Measurements from ENCODE around the gene SH3BGRL3. TPM values are rescaled to one million over a fixed set of nuclear protein-coding genes. Genes with fewer than 3 reads are reported as not detected.

Gene SH3BGRL3
- total and polyA plus RNA-seq, 8 donors: 90.4 to 347 (median 110) TPM

- Histone ChIP-seq H3K36me3 (peaks cover 0 to 36% of the 10 kb centered on the region in 2 donors), H3K4me1 (peaks cover 26 to 91% of the 10 kb centered on the region in 2 donors), H3K27me3 (no peaks in the 10 kb centered on the region), H3K4me3 (no peak overlapping the region), H3K27ac (peak overlapping the region in 1 of 2 donors; percentile 98), H3K9me3 (no peaks in the 10 kb centered on the region)
- no peak for DNase-seq
- intact Hi-C loops (cut with DNase I): loop anchor here in 1 of 2 donors (5.0 kb wide), 1 partner anchor 39 kb away; no protein-coding TSS in a partner anchor
- TF ChIP-seq CTCF (IDR thresholded peaks at IDR 0.05): no peak
- no peak for ATAC-seq
Observed at GRCh38 chr1:26283279-26283853, 3.5 kb downstream of the SH3BGRL3 start.

- TF ChIP-seq CTCF (IDR thresholded peaks at IDR 0.05): no peak
- intact Hi-C loops (cut with DNase I): loop anchor here in 1 of 2 donors (5.0 kb wide), 1 partner anchor 38 kb away; no protein-coding TSS in a partner anchor
- Histone ChIP-seq H3K27me3 (no peaks in the 10 kb centered on the region), H3K4me3 (no peak overlapping the region), H3K36me3 (peaks cover 0 to 36% of the 10 kb centered on the region in 2 donors), H3K9me3 (no peaks in the 10 kb centered on the region), H3K27ac (peak overlapping the region in 1 of 2 donors; percentile 98), H3K4me1 (peaks cover 19 to 91% of the 10 kb centered on the region in 2 donors)
- DNase-seq (no peak), ATAC-seq (no peak)
Observed at GRCh38 chr1:26283871-26284596, 4.1 kb downstream of the SH3BGRL3 start.

GRCh38 chr1:26284597-26285347, 4.9 kb downstream of the SH3BGRL3 start:
- no peaks in the 10 kb centered on the region for H3K27me3 ChIP-seq
- H3K36me3 ChIP-seq: peaks cover 0 to 36% of the 10 kb centered on the region in 2 donors
- intact Hi-C loops (cut with DNase I): loop anchor here in 1 of 2 donors (5.0 kb wide), 1 partner anchor 38 kb away; no protein-coding TSS in a partner anchor
- ATAC-seq (peak; percentile 34), DNase-seq (peak in 2 of 4 donors; percentile 85 to 91)
- no peaks in the 10 kb centered on the region for H3K9me3 ChIP-seq
- peak overlapping the region in 1 of 2 donors; percentile 98 for H3K27ac ChIP-seq
- H3K4me1 ChIP-seq: peaks cover 14 to 93% of the 10 kb centered on the region in 2 donors
- H3K4me3 ChIP-seq: no peak overlapping the region
- TF ChIP-seq CTCF (IDR thresholded peaks at IDR 0.05): peak; percentile 54 to 67

- TF ChIP-seq CTCF (IDR thresholded peaks at IDR 0.05): peak; percentile 9 to 11
- Histone ChIP-seq H3K27ac (peak overlapping the region in 1 of 2 donors; percentile 98), H3K4me1 (peaks cover 14 to 100% of the 10 kb centered on the region in 2 donors), H3K36me3 (peaks cover 0 to 36% of the 10 kb centered on the region in 2 donors), H3K4me3 (no peak overlapping the region), H3K9me3 (no peaks in the 10 kb centered on the region), H3K27me3 (no peaks in the 10 kb centered on the region)
- DNase-seq (no peak), ATAC-seq (no peak)
- intact Hi-C loops (cut with DNase I): no loop called here
Observed at GRCh38 chr1:26285366-26286063, 5.6 kb downstream of the SH3BGRL3 start.

Data from left lung (tissue), 10 donors.